SK-N-MC (cell line): ENCODE results near the gene SF3B6.

Source experiments
- DNase-seq: peaks from one replicate; pipeline ENCODE4 v3.0.0-alpha.2; 2011; ENCODE audit warnings: low read depth, low spot score
- H3K27ac ChIP-seq: fragments of 200-600 bp; sonication (generic); 2 replicates; pipeline ENCODE4 v1.5.1; 2016; ENCODE audit warnings: mixed run types
- H3K36me3 ChIP-seq: fragments of 200-600 bp; sonication (generic); 2 replicates; pipeline ENCODE4 v1.6.1; 2017; ENCODE audit warnings: antibody characterized with exemption, low read length, mixed read lengths; ENCODE audit not compliant: insufficient read depth
- H3K4me3 ChIP-seq: fragments of 200-600 bp; sonication (generic); 2 replicates; pipeline ENCODE4 v1.5.1; 2016
- H3K9ac ChIP-seq: fragments of 200-600 bp; sonication (generic); 2 replicates; pipeline ENCODE4 v1.8.0; 2017; ENCODE audit warnings: mixed run types, mixed read lengths; ENCODE audit not compliant: insufficient read length
- H3K9me3 ChIP-seq: fragments of 200-600 bp; sonication (generic); 2 replicates; pipeline ENCODE4 v1.6.1; 2017; ENCODE audit warnings: low read depth, mild to moderate bottlenecking, antibody characterized with exemption, low read length, moderate library complexity, mixed read lengths
- EZH2 ChIP-seq: fragments of 200-600 bp; sonication (generic); IDR thresholded peaks from one replicate; pipeline ENCODE4 v1.6.1; 2017; ENCODE audit warnings: antibody characterized with exemption
- FOXP2 ChIP-seq: optimal IDR thresholded peaks from 2 replicates; pipeline ENCODE3; 2011; ENCODE audit warnings: mild to moderate bottlenecking, moderate library complexity; ENCODE audit not compliant: insufficient read depth; ENCODE audit errors: extremely low read length, control extremely low read depth
- POLR2AphosphoS5 ChIP-seq: IDR thresholded peaks from 2 replicates; pipeline ENCODE4 v1.6.1; 2012; ENCODE audit warnings: mild to moderate bottlenecking, low read depth, low read length, borderline replicate concordance

Gene SF3B6

GRCh38 chr2:24084386-24085199 lies 8.5 kb upstream of the SF3B6 start, which contains the start of gene TP53I3:
TSS of gene TP53I3 (minus strand) at chr2:24084834. CDS start at chr2:24084326, 508 bp downstream.
- H3K36me3 ChIP-seq = no peaks in the 10 kb centered on the region
- no peak for DNase-seq
- H3K9ac ChIP-seq = peak within 1 kb of the TSS; percentile 84
- H3K27ac ChIP-seq = no peak within 1 kb of the TSS
- TF ChIP-seq POLR2AphosphoS5 = 0 out of 2 replicates have a peak, but pooled peaks have one; percentile 15
- no peak for TF ChIP-seq EZH2
- peak within 1 kb of the TSS; percentile 80 for H3K4me3 ChIP-seq
- no peaks in the 10 kb centered on the region for H3K9me3 ChIP-seq

GRCh38 chr2:24083567-24084385 lies 7.7 kb upstream of the SF3B6 start:
- Histone ChIP-seq H3K9ac (peak overlapping the region; percentile 84), H3K27ac (no peak overlapping the region), H3K36me3 (no peaks in the 10 kb centered on the region), H3K4me3 (peak overlapping the region; percentile 80), H3K9me3 (no peaks in the 10 kb centered on the region)
- DNase-seq = no peak
- TF ChIP-seq FOXP2 (no peak), POLR2AphosphoS5 (0 out of 2 replicates have a peak, but pooled peaks have one; percentile 7)

GRCh38 chr2:24082787-24083566 lies 6.9 kb upstream of the SF3B6 start:
- Histone ChIP-seq H3K27ac (no peak overlapping the region), H3K4me3 (no peak overlapping the region)
- no peak for DNase-seq

GRCh38 chr2:24080701-24081100 lies 4.6 kb upstream of the SF3B6 start:
- H3K36me3 ChIP-seq = no peaks in the 10 kb centered on the region
- DNase-seq = no peak
- H3K9me3 ChIP-seq = no peaks in the 10 kb centered on the region

More at GRCh38 chr2:24082787-24083566, 6.9 kb upstream of the SF3B6 start:
- Histone ChIP-seq H3K36me3 (no peaks in the 10 kb centered on the region), H3K9ac (no peak overlapping the region), H3K9me3 (no peaks in the 10 kb centered on the region)
- TF ChIP-seq POLR2AphosphoS5 (no peak), EZH2 (no peak), FOXP2 (no peak)

GRCh38 chr2:24077879-24078278 lies 1.8 kb upstream of the SF3B6 start:
- TF ChIP-seq EZH2 (no peak), FOXP2 (no peak), POLR2AphosphoS5 (no peak)
- peaks cover 11% of the 10 kb centered on the region for H3K36me3 ChIP-seq
- peak overlapping the region; percentile 97 for H3K4me3 ChIP-seq
- no peak for DNase-seq
- no peak overlapping the region for H3K27ac ChIP-seq
- H3K9ac ChIP-seq = peak overlapping the region; percentile 66
- H3K9me3 ChIP-seq = no peaks in the 10 kb centered on the region

More at GRCh38 chr2:24080701-24081100, 4.6 kb upstream of the SF3B6 start:
- Histone ChIP-seq H3K27ac (no peak overlapping the region), H3K4me3 (no peak overlapping the region), H3K9ac (no peak overlapping the region)
- TF ChIP-seq EZH2 = no peak
- TF ChIP-seq FOXP2 = no peak
- no peak for TF ChIP-seq POLR2AphosphoS5

- peak overlapping the region; percentile 97 for H3K4me3 ChIP-seq
- peak overlapping the region; percentile 66 for H3K9ac ChIP-seq
- no peak overlapping the region for H3K27ac ChIP-seq
- H3K9me3 ChIP-seq = no peaks in the 10 kb centered on the region
- no peak for DNase-seq
- TF ChIP-seq POLR2AphosphoS5 (no peak), FOXP2 (no peak), EZH2 (no peak)
- H3K36me3 ChIP-seq = peaks cover 14% of the 10 kb centered on the region
Measured at GRCh38 chr2:24077535-24077877, 1.4 kb upstream of the SF3B6 start.

GRCh38 chr2:24076849-24077534 lies 866 bp upstream of the SF3B6 start:
- no peak for DNase-seq
- peak overlapping the region; percentile 66 for H3K9ac ChIP-seq
- H3K4me3 ChIP-seq = peak overlapping the region; percentile 97
- H3K9me3 ChIP-seq = no peaks in the 10 kb centered on the region
- H3K27ac ChIP-seq = no peak overlapping the region
- TF ChIP-seq FOXP2 (no peak), EZH2 (no peak), POLR2AphosphoS5 (no peak)
- H3K36me3 ChIP-seq = peaks cover 20% of the 10 kb centered on the region

GRCh38 chr2:24075259-24075658 lies 867 bp downstream of the SF3B6 start:
- no peak overlapping the region for H3K27ac ChIP-seq
- H3K9ac ChIP-seq = peak overlapping the region; percentile 80
- H3K9me3 ChIP-seq = no peaks in the 10 kb centered on the region
- peak overlapping the region; percentile 97 for H3K4me3 ChIP-seq
- no peak for TF ChIP-seq EZH2
- TF ChIP-seq FOXP2 = no peak
- no peak for TF ChIP-seq POLR2AphosphoS5
- peaks cover 31% of the 10 kb centered on the region for H3K36me3 ChIP-seq
- DNase-seq = no peak
